HG03039 (cell line): ENCODE measurements around the gene ABCA13.

Source experiments
- ATAC-seq: cut with Tn5 transposase; IDR thresholded peaks from one replicate; pipeline ENCODE4 v1.9.1; 2021; ENCODE audit warnings: mild to moderate bottlenecking, moderate library complexity; ENCODE audit not compliant: unreplicated experiment

The ABCA13 gene

GRCh38 chr7:48424731-48425130 lies 253.5 kb downstream of the ABCA13 start:
- no peak for ATAC-seq

- no peak for ATAC-seq
Observed at GRCh38 chr7:48426331-48426965, 255.2 kb downstream of the ABCA13 start.

GRCh38 chr7:48426966-48427555 lies 255.8 kb downstream of the ABCA13 start:
- ATAC-seq = no peak

- ATAC-seq = no peak
Observed at GRCh38 chr7:48427671-48428070, 256.4 kb downstream of the ABCA13 start.

GRCh38 chr7:48428091-48428684 lies 256.9 kb downstream of the ABCA13 start:
- ATAC-seq = no peak

GRCh38 chr7:48429117-48429516 lies 257.9 kb downstream of the ABCA13 start:
- no peak for ATAC-seq

GRCh38 chr7:48438206-48438605 lies 266.9 kb downstream of the ABCA13 start:
- no peak for ATAC-seq

GRCh38 chr7:48441848-48442492 lies 270.7 kb downstream of the ABCA13 start:
- ATAC-seq = no peak

- ATAC-seq = no peak
Observed at GRCh38 chr7:48443051-48443450, 271.8 kb downstream of the ABCA13 start.

GRCh38 chr7:48446721-48447120 lies 275.5 kb downstream of the ABCA13 start:
- ATAC-seq = no peak

GRCh38 chr7:48452218-48452617 lies 281.0 kb downstream of the ABCA13 start:
- no peak for ATAC-seq

- no peak for ATAC-seq
Observed at GRCh38 chr7:48454750-48455192, 283.5 kb downstream of the ABCA13 start.

GRCh38 chr7:48455363-48455762 lies 284.1 kb downstream of the ABCA13 start:
- no peak for ATAC-seq

GRCh38 chr7:48458701-48459524 lies 287.7 kb downstream of the ABCA13 start:
- no peak for ATAC-seq

GRCh38 chr7:48466713-48467112 lies 295.5 kb downstream of the ABCA13 start:
- no peak for ATAC-seq

GRCh38 chr7:48471196-48471595 lies 299.9 kb downstream of the ABCA13 start:
- no peak for ATAC-seq

GRCh38 chr7:48472640-48473039 lies 301.4 kb downstream of the ABCA13 start:
- no peak for ATAC-seq

- no peak for ATAC-seq
Observed at GRCh38 chr7:48473205-48473865, 302.1 kb downstream of the ABCA13 start.

- ATAC-seq = no peak
Observed at GRCh38 chr7:48481235-48481634, 310.0 kb downstream of the ABCA13 start.

- no peak for ATAC-seq
Observed at GRCh38 chr7:48497521-48497920, 326.3 kb downstream of the ABCA13 start.

- ATAC-seq = no peak
Observed at GRCh38 chr7:48502021-48502420, 330.8 kb downstream of the ABCA13 start.
